Endodermal cell (in vitro differentiated cells): ENCODE data around the gene AIF1. TPM values are rescaled to one million over a fixed set of nuclear protein-coding genes. Genes with fewer than 3 reads are reported as not detected.

Experiments used
- DNase-seq: peaks from one replicate; pipeline ENCODE4 v3.0.0-alpha.2; 2017
- H3K27ac ChIP-seq: 2 replicates; pipeline ENCODE4 v1.5.1; 2013; ENCODE audit warnings: mild to moderate bottlenecking, low read depth, low read length, moderate library complexity
- H3K27me3 ChIP-seq: 2 replicates; pipeline ENCODE4 v1.6.1; 2013; ENCODE audit warnings: mild to moderate bottlenecking, low read length, moderate library complexity; ENCODE audit not compliant: insufficient read depth, control insufficient read depth, poor library complexity, severe bottlenecking
- H3K36me3 ChIP-seq: 2 replicates; pipeline ENCODE4 v1.7.0; 2013; ENCODE audit warnings: mild to moderate bottlenecking, low read length, moderate library complexity; ENCODE audit not compliant: control insufficient read depth, insufficient read depth
- H3K4me1 ChIP-seq: one replicate; pipeline ENCODE4 v1.7.0; 2013; ENCODE audit warnings: low read length; ENCODE audit not compliant: control insufficient read depth, insufficient read depth
- H3K4me3 ChIP-seq: 2 replicates; pipeline ENCODE4 v1.5.1; 2013; ENCODE audit warnings: mild to moderate bottlenecking, low read length, moderate library complexity
- H3K9ac ChIP-seq: 2 replicates; pipeline ENCODE4 v1.6.1; 2013; ENCODE audit warnings: mild to moderate bottlenecking, low read length, moderate library complexity; ENCODE audit not compliant: poor library complexity, severe bottlenecking; ENCODE audit errors: extremely low read depth
- H3K9me3 ChIP-seq: 2 replicates; pipeline ENCODE4 v1.6.1; 2013; ENCODE audit warnings: mild to moderate bottlenecking, low read length, moderate library complexity; ENCODE audit not compliant: control insufficient read depth
- H3K27ac Mint-ChIP-seq: 2 replicates; pipeline ENCODE4 v1.8.0; 2020; ENCODE audit warnings: mixed read lengths
- H3K27me3 Mint-ChIP-seq: 2 replicates; pipeline ENCODE4 v1.8.0; 2021; ENCODE audit warnings: mild to moderate bottlenecking, mixed read lengths; ENCODE audit not compliant: insufficient read depth
- H3K36me3 Mint-ChIP-seq: 2 replicates; pipeline ENCODE4 v1.8.0; 2020; ENCODE audit warnings: low read depth, mixed read lengths
- H3K4me1 Mint-ChIP-seq: 2 replicates; pipeline ENCODE4 v1.8.0; 2020; ENCODE audit warnings: mixed read lengths
- H3K4me3 Mint-ChIP-seq: 2 replicates; pipeline ENCODE4 v1.8.0; 2020; ENCODE audit warnings: mild to moderate bottlenecking, moderate library complexity, mixed read lengths
- H3K9me3 Mint-ChIP-seq: 2 replicates; pipeline ENCODE4 v1.8.0; 2020; ENCODE audit warnings: mild to moderate bottlenecking, mixed read lengths
- WGBS, 2 experiments: methylation state at CpG; one replicate each; pipeline versions ENCODE4 v1.1.5 to v1.1.7; 2013; ENCODE audit warnings: missing lambda C conversion rate in 2 of 2, mixed read lengths in 1 of 2; ENCODE audit not compliant: insufficient coverage in 1 of 2, insufficient read length in 1 of 2; 5-methylcytosine and 5-hydroxymethylcytosine counted together
- total RNA-seq, 2 donors: library from RNA; stranded (reverse); fragmentation: NEBNext Ultra II Directional in 1 of 2; extraction: Animal tissue kit (Norgen Biotek cat#: 25700) in 1 of 2; gene quantifications; 2 replicates in 1 of 2; 3 replicates in 1 of 2; pipeline ENCODE4 v1.2.1, GENCODE V29; 2021
- TF ChIP-seq, protein P1 (sequence below): fragments of 200-600 bp; sonication (generic); conservative IDR thresholded peaks from 2 replicates; pipeline ENCODE4 v1.5.0; 2021; ENCODE audit warnings: antibody characterized with exemption, mild to moderate bottlenecking

Gene AIF1
- total RNA-seq, 2 donors from 2014 or later, result 0.70 to 1.7 TPM

DNA sequence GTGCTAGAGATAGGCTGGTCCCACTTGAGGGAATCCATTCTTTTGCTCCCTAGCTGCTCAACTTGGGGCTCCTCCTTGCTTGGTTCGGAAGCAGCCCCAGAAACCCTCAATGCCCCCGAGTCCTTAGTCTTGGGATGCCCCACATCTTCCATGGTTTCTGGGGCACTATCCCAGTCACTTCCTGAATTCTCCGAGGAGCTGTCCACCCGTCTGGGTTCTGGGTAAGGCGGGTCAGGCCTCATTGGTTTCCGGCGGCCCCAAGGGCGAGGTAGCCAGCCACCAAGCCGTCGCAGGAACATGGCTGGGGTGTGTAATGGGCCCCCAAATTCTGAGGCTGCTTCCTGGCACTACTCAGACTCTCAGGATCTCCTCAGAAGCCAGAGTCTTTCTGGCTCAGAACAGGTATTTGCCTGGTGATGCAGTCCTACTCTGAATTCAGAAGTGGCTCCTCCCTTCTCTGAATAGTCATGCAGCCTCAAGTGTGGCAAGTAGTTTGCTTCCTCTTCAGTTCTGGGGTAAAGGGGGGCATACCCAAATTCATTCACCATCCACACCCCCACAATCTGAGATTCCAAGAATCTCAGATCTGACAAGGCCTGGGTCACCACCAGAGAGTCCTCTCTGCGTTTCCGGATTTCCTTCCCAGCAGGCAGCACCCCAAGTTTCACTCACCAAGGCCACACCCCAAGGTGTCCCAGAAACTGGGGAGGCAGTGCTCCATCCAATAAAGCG, 44.8 kb downstream of the AIF1 start:
- H3K36me3 Mint-ChIP-seq, result peaks cover 41% of the 10 kb centered on the region
- H3K27ac ChIP-seq, result peak overlapping the region; percentile 73
- no peaks in the 10 kb centered on the region for H3K9me3 Mint-ChIP-seq
- H3K4me1 ChIP-seq, result peaks cover 11% of the 10 kb centered on the region
- H3K4me1 Mint-ChIP-seq, result peaks cover 34% of the 10 kb centered on the region
- no peaks in the 10 kb centered on the region for H3K9me3 ChIP-seq
- no peaks in the 10 kb centered on the region for H3K27me3 ChIP-seq
- TF ChIP-seq, protein P1, sequence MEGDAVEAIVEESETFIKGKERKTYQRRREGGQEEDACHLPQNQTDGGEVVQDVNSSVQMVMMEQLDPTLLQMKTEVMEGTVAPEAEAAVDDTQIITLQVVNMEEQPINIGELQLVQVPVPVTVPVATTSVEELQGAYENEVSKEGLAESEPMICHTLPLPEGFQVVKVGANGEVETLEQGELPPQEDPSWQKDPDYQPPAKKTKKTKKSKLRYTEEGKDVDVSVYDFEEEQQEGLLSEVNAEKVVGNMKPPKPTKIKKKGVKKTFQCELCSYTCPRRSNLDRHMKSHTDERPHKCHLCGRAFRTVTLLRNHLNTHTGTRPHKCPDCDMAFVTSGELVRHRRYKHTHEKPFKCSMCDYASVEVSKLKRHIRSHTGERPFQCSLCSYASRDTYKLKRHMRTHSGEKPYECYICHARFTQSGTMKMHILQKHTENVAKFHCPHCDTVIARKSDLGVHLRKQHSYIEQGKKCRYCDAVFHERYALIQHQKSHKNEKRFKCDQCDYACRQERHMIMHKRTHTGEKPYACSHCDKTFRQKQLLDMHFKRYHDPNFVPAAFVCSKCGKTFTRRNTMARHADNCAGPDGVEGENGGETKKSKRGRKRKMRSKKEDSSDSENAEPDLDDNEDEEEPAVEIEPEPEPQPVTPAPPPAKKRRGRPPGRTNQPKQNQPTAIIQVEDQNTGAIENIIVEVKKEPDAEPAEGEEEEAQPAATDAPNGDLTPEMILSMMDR, result no peak
- peak; percentile 70 for DNase-seq
- no peaks in the 10 kb centered on the region for H3K27me3 Mint-ChIP-seq
- H3K4me3 Mint-ChIP-seq, result peak overlapping the region; percentile 83
- H3K4me3 ChIP-seq, result peak overlapping the region; percentile 99
- peaks cover 21% of the 10 kb centered on the region for H3K36me3 ChIP-seq
- peak overlapping the region; percentile 92 for H3K27ac Mint-ChIP-seq
- H3K9ac ChIP-seq, result peak overlapping the region; percentile 75
- WGBS, 2 experiments, result 57 to 70% methylated on average over 9 to 13 of the region's 13 CpGs

DNA sequence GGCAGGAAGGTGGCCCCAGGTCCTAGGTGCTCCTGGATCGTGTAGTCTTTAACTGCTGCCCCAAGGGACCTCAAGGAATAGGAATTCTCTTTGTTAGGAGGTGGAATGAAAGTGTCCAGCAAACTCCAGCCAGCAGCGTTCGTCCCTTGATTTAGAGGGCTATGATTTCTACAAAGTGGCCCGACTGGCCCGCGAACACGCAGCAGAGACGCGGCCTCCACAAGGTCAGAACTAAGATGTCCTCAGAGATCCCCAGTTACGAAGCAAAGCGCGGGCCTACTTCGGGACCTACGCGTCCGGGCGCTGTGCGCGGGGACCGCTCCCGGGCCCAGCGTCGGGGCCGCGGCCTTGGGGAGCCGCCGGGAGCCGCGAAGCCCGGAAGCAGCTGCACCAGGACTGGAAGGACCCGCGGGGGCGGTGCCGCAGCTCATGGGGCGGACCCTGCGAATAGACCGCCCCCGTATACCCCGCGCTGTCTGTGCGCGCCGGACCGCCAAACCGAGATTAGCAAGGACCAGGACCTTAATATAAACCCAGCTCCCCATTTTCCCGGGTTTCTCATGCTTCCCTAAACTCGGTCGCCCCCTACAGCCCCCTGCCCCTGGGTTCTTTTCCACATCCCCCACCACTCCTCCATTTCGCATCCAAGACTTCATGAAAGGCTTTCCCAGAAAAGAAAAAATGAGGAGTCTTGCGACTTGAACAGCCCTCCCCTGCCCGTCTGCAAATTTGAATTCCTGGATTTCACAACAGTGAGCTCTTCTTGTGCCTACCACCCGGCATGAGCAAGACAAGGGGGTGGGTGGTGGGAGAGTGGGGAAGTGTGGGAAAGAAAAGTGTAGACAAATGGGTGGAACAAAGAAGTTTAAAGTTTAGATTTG, 45.6 kb downstream of the AIF1 start, which contains the start of gene C6orf47:
TSS of gene C6orf47 (minus strand) at position 398 of the 881 bp plus-strand sequence. CDS start 831 bp downstream, outside the sequence.
- peaks cover 11% of the 10 kb centered on the region for H3K4me1 ChIP-seq
- H3K36me3 Mint-ChIP-seq, result peaks cover 40% of the 10 kb centered on the region
- H3K9me3 Mint-ChIP-seq, result no peaks in the 10 kb centered on the region
- TF ChIP-seq, protein P1, result no peak
- 1 to 2% methylated on average over 29 to 52 of the region's 52 CpGs for whole genome bisulfite sequencing, 2 experiments
- H3K27me3 ChIP-seq, result no peaks in the 10 kb centered on the region
- H3K27me3 Mint-ChIP-seq, result no peaks in the 10 kb centered on the region
- peaks cover 33% of the 10 kb centered on the region for H3K4me1 Mint-ChIP-seq
- peak; percentile 92 for DNase-seq
- peak within 1 kb of the TSS; percentile 92 for H3K27ac Mint-ChIP-seq
- peak within 1 kb of the TSS; percentile 83 for H3K4me3 Mint-ChIP-seq
- H3K27ac ChIP-seq, result peak within 1 kb of the TSS; percentile 73
- H3K9ac ChIP-seq, result peak within 1 kb of the TSS; percentile 75
- H3K36me3 ChIP-seq, result peaks cover 21% of the 10 kb centered on the region
- peak within 1 kb of the TSS; percentile 99 for H3K4me3 ChIP-seq
- no peaks in the 10 kb centered on the region for H3K9me3 ChIP-seq

DNA sequence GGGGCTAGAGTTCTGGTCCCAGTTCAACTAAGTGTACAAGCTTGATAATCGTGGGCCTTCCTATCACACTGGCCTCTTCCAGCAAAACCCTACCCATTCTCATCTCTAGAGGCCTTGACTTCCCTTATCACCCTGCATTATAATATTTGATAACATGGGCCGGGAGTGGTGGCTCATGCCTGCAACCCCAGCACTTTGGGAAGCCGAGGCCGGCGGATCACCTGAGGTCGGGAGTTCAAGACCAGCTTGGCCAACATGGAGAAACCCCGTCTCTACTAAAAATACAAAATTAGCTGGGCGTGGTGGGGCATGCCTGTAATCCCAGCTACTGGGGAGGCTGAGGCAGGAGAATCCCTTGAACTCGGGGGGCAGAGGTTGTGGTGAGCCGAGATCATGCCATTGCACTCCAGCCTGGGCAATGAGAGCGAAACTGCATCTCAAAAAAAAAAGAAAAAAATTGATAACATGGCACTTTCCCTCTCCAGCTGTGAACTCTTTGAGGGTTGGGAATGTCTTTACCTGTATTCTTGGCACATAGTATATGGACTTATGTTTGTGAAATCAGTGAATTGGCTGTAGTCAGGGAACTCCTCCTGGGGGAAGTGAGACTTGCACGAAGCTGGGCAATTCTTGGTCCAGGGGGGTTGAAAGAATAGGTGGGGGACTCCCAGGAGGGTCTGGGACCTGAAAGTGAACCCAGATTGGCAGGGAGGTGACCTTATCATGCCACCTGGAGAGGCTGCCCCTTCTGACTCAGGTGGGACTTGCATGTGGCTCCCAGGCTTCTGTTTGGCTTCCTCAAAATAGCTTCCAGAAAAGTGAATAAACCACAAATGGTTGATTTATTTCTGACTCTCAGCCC, 46.5 kb downstream of the AIF1 start:
- Histone ChIP-seq H3K4me1 (peaks cover 11% of the 10 kb centered on the region), H3K27ac (peak overlapping the region; percentile 31), H3K27me3 (no peaks in the 10 kb centered on the region), H3K9ac (no peak overlapping the region), H3K9me3 (no peaks in the 10 kb centered on the region), H3K36me3 (peaks cover 21% of the 10 kb centered on the region), H3K4me3 (peak overlapping the region; percentile 99)
- peak overlapping the region; percentile 87 for H3K27ac Mint-ChIP-seq
- H3K9me3 Mint-ChIP-seq, result no peaks in the 10 kb centered on the region
- no peak for DNase-seq
- H3K4me3 Mint-ChIP-seq, result peak overlapping the region; percentile 83
- no peaks in the 10 kb centered on the region for H3K27me3 Mint-ChIP-seq
- H3K36me3 Mint-ChIP-seq, result peaks cover 40% of the 10 kb centered on the region
- H3K4me1 Mint-ChIP-seq, result peaks cover 33% of the 10 kb centered on the region
- WGBS, 2 experiments, result 94% methylated on average over 7 to 12 of the region's 12 CpGs
- TF ChIP-seq, protein P1, result peak; percentile 17
